ENCODE measurements around the gene TAF15.

Gene TAF15

GRCh38 chr17:35801583-35802224, 7.6 kb upstream of the TAF15 start:
- H3K4me1 ChIP-seq (ENCODE audit: low read length) = 0 out of 2 replicates have a peak, but pooled peaks cover 3% of the 10 kb centered on the region
- DNase-seq = no peak
- no peaks in the 10 kb centered on the region for H3K9me3 ChIP-seq (replicated peaks; ENCODE audit: insufficient read depth, low read length)
- TF ChIP-seq CTCF (IDR thresholded peaks at IDR 0.05; ENCODE audit: low read length) (no peak), EZH2 (optimal IDR thresholded peaks at IDR 0.05; ENCODE audit: low read depth, low read length) (no peak), EZH2phosphoT487 (IDR thresholded peaks at IDR 0.05; ENCODE audit: low read length) (no peak)
- no peak overlapping the region for H3K27ac ChIP-seq (ENCODE audit: low read length)
- no peak overlapping the region for H3K9ac ChIP-seq (ENCODE audit: low read length)
- H3K4me2 ChIP-seq (ENCODE audit: low read depth, low read length) = no peak overlapping the region
- no peaks in the 10 kb centered on the region for H3K36me3 ChIP-seq (replicated peaks; ENCODE audit: insufficient read depth, low read length)
- no peak overlapping the region for H2AFZ ChIP-seq (ENCODE audit: low read length)
- peaks cover 23% of the 10 kb centered on the region for H3K27me3 ChIP-seq (replicated peaks; ENCODE audit: insufficient read depth, low read length)
- no peaks in the 10 kb centered on the region for H3K9me2 ChIP-seq (replicated peaks; ENCODE audit: insufficient read depth, low read length)
- no peak overlapping the region for H3K4me3 ChIP-seq (ENCODE audit: low read length)
- H3F3A ChIP-seq (ENCODE audit: insufficient read depth, low read length) = no peaks in the 10 kb centered on the region
- H3K79me2 ChIP-seq (ENCODE audit: low read length) = no peaks in the 10 kb centered on the region
- no peaks in the 10 kb centered on the region for H4K20me1 ChIP-seq (ENCODE audit: insufficient read depth, low read length)

DNA sequence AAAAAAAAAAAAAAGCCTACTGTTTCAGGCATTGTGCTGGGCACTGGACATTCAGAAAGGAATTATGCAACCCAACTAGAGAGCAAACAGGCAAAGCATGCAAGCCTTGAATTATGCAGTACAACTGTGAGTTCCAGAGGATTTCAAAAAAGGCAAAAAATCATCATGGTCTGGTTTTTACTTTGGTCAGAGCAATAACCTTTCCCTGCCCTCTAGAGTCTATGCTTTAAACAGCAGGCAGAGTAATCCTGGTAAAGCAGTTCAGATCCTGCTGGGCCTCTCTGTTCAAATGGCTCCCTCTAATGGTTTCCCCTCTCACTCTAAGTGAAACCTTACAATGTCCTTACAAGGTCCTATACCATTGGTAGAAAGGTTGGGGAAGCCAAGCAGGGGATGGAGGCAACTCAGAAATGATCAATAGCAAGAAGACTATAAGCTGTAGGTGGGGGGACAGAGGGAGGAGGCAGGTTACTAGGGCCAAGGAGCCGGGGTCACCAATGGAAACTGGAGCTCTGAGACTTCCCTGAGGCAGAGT, 4.6 kb upstream of the TAF15 start:
- peak overlapping the region; percentile 37; the same call in 1 of the 2 replicates for H2AFZ ChIP-seq (ENCODE audit: low read length)
- H4K20me1 ChIP-seq (ENCODE audit: insufficient read depth, low read length) = no peaks in the 10 kb centered on the region
- no peak overlapping the region for H3K4me3 ChIP-seq (ENCODE audit: low read length)
- peaks cover 5% of the 10 kb centered on the region for H3K79me2 ChIP-seq (ENCODE audit: low read length)
- no peaks in the 10 kb centered on the region for H3K9me3 ChIP-seq (replicated peaks; ENCODE audit: insufficient read depth, low read length)
- 0 out of 2 replicates have a peak, but pooled peaks cover 3% of the 10 kb centered on the region for H3F3A ChIP-seq (ENCODE audit: insufficient read depth, low read length)
- H3K4me2 ChIP-seq (ENCODE audit: low read depth, low read length) = peak overlapping the region; percentile 51; the same call in 1 of the 2 replicates
- TF ChIP-seq EZH2 (optimal IDR thresholded peaks at IDR 0.05; ENCODE audit: low read depth, low read length) = no peak
- TF ChIP-seq EZH2phosphoT487 (IDR thresholded peaks at IDR 0.05; ENCODE audit: low read length) = no peak
- TF ChIP-seq CTCF (IDR thresholded peaks at IDR 0.05; ENCODE audit: low read length) = peak; percentile 96
- peaks cover 9% of the 10 kb centered on the region; the same call in 1 of the 2 replicates for H3K4me1 ChIP-seq (ENCODE audit: low read length)
- DNase-seq = peak; percentile 86
- no peak overlapping the region for H3K9ac ChIP-seq (ENCODE audit: low read length)
- no peaks in the 10 kb centered on the region for H3K9me2 ChIP-seq (replicated peaks; ENCODE audit: insufficient read depth, low read length)
- 0 out of 2 replicates have a peak, but pooled peaks cover 4% of the 10 kb centered on the region for H3K27me3 ChIP-seq (replicated peaks; ENCODE audit: insufficient read depth, low read length)
- H3K36me3 ChIP-seq (replicated peaks; ENCODE audit: insufficient read depth, low read length) = no peaks in the 10 kb centered on the region
- no peak overlapping the region for H3K27ac ChIP-seq (ENCODE audit: low read length)

GRCh38 chr17:35807371-35808144, 1.7 kb upstream of the TAF15 start:
- no peak for DNase-seq
- no peak overlapping the region for H3K4me2 ChIP-seq (ENCODE audit: low read depth, low read length)
- peaks cover 33% of the 10 kb centered on the region for H3K79me2 ChIP-seq (ENCODE audit: low read length)
- H3F3A ChIP-seq (ENCODE audit: insufficient read depth, low read length) = 0 out of 2 replicates have a peak, but pooled peaks cover 3% of the 10 kb centered on the region
- H3K4me3 ChIP-seq (ENCODE audit: low read length) = no peak overlapping the region
- H2AFZ ChIP-seq (ENCODE audit: low read length) = no peak overlapping the region
- H3K27ac ChIP-seq (ENCODE audit: low read length) = no peak overlapping the region
- H3K9ac ChIP-seq (ENCODE audit: low read length) = no peak overlapping the region
- no peaks in the 10 kb centered on the region for H3K27me3 ChIP-seq (replicated peaks; ENCODE audit: insufficient read depth, low read length)
- H4K20me1 ChIP-seq (ENCODE audit: insufficient read depth, low read length) = peaks cover 11% of the 10 kb centered on the region; the same call in 1 of the 2 replicates
- TF ChIP-seq EZH2 (optimal IDR thresholded peaks at IDR 0.05; ENCODE audit: low read depth, low read length) = no peak
- TF ChIP-seq CTCF (IDR thresholded peaks at IDR 0.05; ENCODE audit: low read length) = no peak
- TF ChIP-seq EZH2phosphoT487 (IDR thresholded peaks at IDR 0.05; ENCODE audit: low read length) = no peak
- no peaks in the 10 kb centered on the region for H3K9me2 ChIP-seq (replicated peaks; ENCODE audit: insufficient read depth, low read length)
- no peaks in the 10 kb centered on the region for H3K36me3 ChIP-seq (replicated peaks; ENCODE audit: insufficient read depth, low read length)
- H3K4me1 ChIP-seq (ENCODE audit: low read length) = peaks cover 14% of the 10 kb centered on the region
- no peaks in the 10 kb centered on the region for H3K9me3 ChIP-seq (replicated peaks; ENCODE audit: insufficient read depth, low read length)

Data from MM.1S (cell line).